Naive B cell (primary cell): ENCODE results near the gene APOA4. TPM values are rescaled to one million over a fixed set of nuclear protein-coding genes. Genes with fewer than 3 reads are reported as not detected.

ENCODE experiments used
- ATAC-seq, 2 donors: fragments of 150-1000 bp; cut with Tn5 transposase; 2 replicates each; pipeline ENCODE4 v1.10.0; 2021; ENCODE audit warnings: low read depth in 2 of 2, mild to moderate bottlenecking in 2 of 2, moderate library complexity in 2 of 2
- DNase-seq: peaks from one replicate; pipeline ENCODE4 v3.0.0; 2022
- H3K27ac Mint-ChIP-seq, 6 donors: one replicate each; pipeline ENCODE4 v1.8.0; 2020 to 2022; ENCODE audit warnings: mild to moderate bottlenecking in 6 of 6, mixed read lengths in 6 of 6, moderate library complexity in 5 of 6, inconsistent platforms in 2 of 6
- H3K27me3 Mint-ChIP-seq, 3 donors: one replicate each; pipeline ENCODE4 v1.8.0; 2021 to 2022; ENCODE audit warnings: mixed read lengths in 3 of 3, mild to moderate bottlenecking in 1 of 3
- H3K36me3 Mint-ChIP-seq, 2 donors: one replicate each; pipeline ENCODE4 v1.8.0; 2020 to 2022; ENCODE audit warnings: mixed read lengths in 2 of 2, inconsistent platforms in 1 of 2, mild to moderate bottlenecking in 1 of 2
- H3K4me1 Mint-ChIP-seq, 3 donors: one replicate each; pipeline ENCODE4 v1.8.0; 2020 to 2022; ENCODE audit warnings: mixed read lengths in 3 of 3, inconsistent platforms in 1 of 3, mild to moderate bottlenecking in 1 of 3, moderate library complexity in 1 of 3
- H3K4me3 Mint-ChIP-seq, 8 donors: one replicate each; pipeline ENCODE4 v1.8.0; 2020 to 2022; ENCODE audit warnings: mild to moderate bottlenecking in 8 of 8, mixed read lengths in 8 of 8, moderate library complexity in 8 of 8, inconsistent platforms in 2 of 8
- H3K9me3 Mint-ChIP-seq, 7 donors: one replicate each; pipeline ENCODE4 v1.8.0; 2020 to 2022; ENCODE audit warnings: mixed read lengths in 7 of 7, mild to moderate bottlenecking in 5 of 7, inconsistent platforms in 2 of 7, moderate library complexity in 1 of 7
- polyA plus RNA-seq, 6 donors: library from polyadenylated mRNA; unstranded; fragments of 300-500 nt; fragmentation: Illumina TruSeq; gene quantifications; one replicate each; pipeline ENCODE4 v1.2.3, GENCODE V29; 2021; ENCODE audit warnings: low read depth in 6 of 6

APOA4 gene
- polyA plus RNA-seq, 6 donors from 2014 or later: not detected

GRCh38 chr11:116787786-116788486, 35.2 kb downstream of the APOA4 start, which contains the start of gene ZPR1:
ZPR1 (minus strand) TSS chr11:116788023; CDS start chr11:116787990, 33 bp downstream.
- Mint-ChIP-seq H3K4me1 (peaks cover 24 to 41% (median 36%) of the 10 kb centered on the region in 3 donors), H3K9me3 (no peaks in the 10 kb centered on the region), H3K27ac (peak within 1 kb of the TSS; percentile 93 to 98 (median 98)), H3K4me3 (peak within 1 kb of the TSS; percentile 77 to 99 (median 98)), H3K36me3 (peaks cover 15 to 19% of the 10 kb centered on the region in 2 donors), H3K27me3 (peaks cover 0 to 9% (median 2%) of the 10 kb centered on the region in 3 donors)
- peak; percentile 92 to 93 for ATAC-seq
- DNase-seq: peak; percentile 82

DNA sequence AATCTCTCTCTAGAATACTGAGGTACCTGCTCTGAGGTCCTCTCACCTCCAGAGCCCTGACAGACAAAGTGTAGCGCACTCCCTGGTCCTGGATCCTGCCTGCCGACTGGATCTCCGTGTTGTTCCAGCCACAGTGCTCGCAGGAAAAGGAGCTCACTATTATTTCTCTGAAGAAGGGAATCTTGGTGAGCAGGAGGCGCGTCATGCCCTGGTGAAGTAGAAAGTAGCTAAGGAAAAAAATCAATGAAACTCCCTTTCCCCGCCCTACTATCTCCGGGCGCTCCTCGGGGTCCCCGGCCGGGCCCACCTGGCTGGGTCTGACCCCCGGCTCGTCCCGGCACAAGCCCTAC, 35.7 kb downstream of the APOA4 start:
- Mint-ChIP-seq H3K4me3 (peak overlapping the region; percentile 77 to 99 (median 96)), H3K27me3 (peaks cover 0 to 9% (median 0%) of the 10 kb centered on the region in 3 donors), H3K4me1 (peaks cover 22 to 41% (median 36%) of the 10 kb centered on the region in 3 donors), H3K27ac (peak overlapping the region; percentile 63 to 98 (median 89)), H3K9me3 (no peaks in the 10 kb centered on the region), H3K36me3 (peaks cover 17 to 19% of the 10 kb centered on the region in 2 donors)
- peak in 1 of 2 donors; percentile 15 for ATAC-seq
- no peak for DNase-seq

GRCh38 chr11:116786966-116787365, 36.1 kb downstream of the APOA4 start:
- peaks cover 0 to 9% (median 0%) of the 10 kb centered on the region in 3 donors for H3K27me3 Mint-ChIP-seq
- H3K4me1 Mint-ChIP-seq: peaks cover 22 to 41% (median 36%) of the 10 kb centered on the region in 3 donors
- peak overlapping the region; percentile 77 to 99 (median 96) for H3K4me3 Mint-ChIP-seq
- DNase-seq (no peak), ATAC-seq (no peak)
- peak overlapping the region; percentile 63 to 98 (median 89) for H3K27ac Mint-ChIP-seq
- H3K9me3 Mint-ChIP-seq: no peaks in the 10 kb centered on the region
- H3K36me3 Mint-ChIP-seq: peaks cover 19 to 21% of the 10 kb centered on the region in 2 donors

DNA sequence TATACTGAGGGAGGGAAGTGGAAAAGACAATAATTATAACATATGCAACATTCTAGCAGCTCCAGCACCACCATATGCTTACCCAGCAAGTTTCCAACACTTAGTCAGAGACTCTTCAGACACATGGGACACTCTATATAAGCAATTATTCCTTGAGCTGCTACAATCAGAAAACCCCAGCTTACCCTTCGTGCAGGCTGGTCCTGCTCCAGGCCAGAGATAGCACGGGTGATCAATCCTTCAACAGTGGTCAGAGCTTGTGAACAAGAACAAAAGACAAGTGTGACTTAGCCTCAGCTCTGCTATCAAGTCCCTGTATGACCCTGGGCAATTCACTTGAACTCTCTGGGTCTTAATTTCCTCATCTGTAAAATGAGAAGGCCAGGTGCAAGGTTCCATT, 36.8 kb downstream of the APOA4 start:
- no peak for ATAC-seq
- peaks cover 21 to 25% of the 10 kb centered on the region in 2 donors for H3K36me3 Mint-ChIP-seq

DNA sequence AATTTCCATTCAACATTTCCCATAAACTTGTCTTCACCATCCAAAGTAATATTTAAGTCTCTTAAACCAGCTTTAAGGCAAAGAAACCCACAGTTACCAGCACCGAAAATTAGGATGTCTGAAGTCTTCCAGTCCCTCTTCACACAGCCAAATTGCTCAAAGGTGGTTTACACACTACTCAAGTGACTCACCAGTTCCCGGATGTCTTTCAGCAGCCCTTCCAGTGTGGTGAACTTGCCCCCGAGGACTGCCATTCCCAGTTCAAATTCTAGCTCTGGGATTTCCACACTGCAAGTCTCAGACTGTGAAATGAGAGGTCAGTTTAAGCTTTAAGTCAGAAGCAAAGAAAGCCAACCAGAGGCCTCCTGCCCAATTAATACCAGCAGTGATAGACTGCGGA, 40.4 kb downstream of the APOA4 start:
- H3K27ac Mint-ChIP-seq: peak overlapping the region in 3 of 6 donors; percentile 16 to 41 (median 22)
- H3K36me3 Mint-ChIP-seq: peaks cover 35 to 40% of the 10 kb centered on the region in 2 donors
- peaks cover 14 to 21% (median 20%) of the 10 kb centered on the region in 3 donors for H3K4me1 Mint-ChIP-seq
- no peak for ATAC-seq
- H3K27me3 Mint-ChIP-seq: no peaks in the 10 kb centered on the region
- H3K9me3 Mint-ChIP-seq: no peaks in the 10 kb centered on the region
- H3K4me3 Mint-ChIP-seq: no peak overlapping the region
- no peak for DNase-seq

More for the DNA sequence above, 36.8 kb downstream of the APOA4 start:
- no peak for DNase-seq
- Mint-ChIP-seq H3K4me3 (peak overlapping the region in 7 of 8 donors; percentile 77 to 99 (median 98)), H3K9me3 (no peaks in the 10 kb centered on the region), H3K4me1 (peaks cover 20 to 38% (median 34%) of the 10 kb centered on the region in 3 donors), H3K27me3 (peaks cover 0 to 9% (median 0%) of the 10 kb centered on the region in 3 donors), H3K27ac (peak overlapping the region in 1 of 6 donors; percentile 70)

- H3K27me3 Mint-ChIP-seq: no peaks in the 10 kb centered on the region
- H3K4me1 Mint-ChIP-seq: peaks cover 5 to 13% (median 9%) of the 10 kb centered on the region in 3 donors
- ATAC-seq (no peak), DNase-seq (no peak)
- peak overlapping the region in 1 of 8 donors; percentile 8 for H3K4me3 Mint-ChIP-seq
- peaks cover 26 to 27% of the 10 kb centered on the region in 2 donors for H3K36me3 Mint-ChIP-seq
- H3K9me3 Mint-ChIP-seq: no peaks in the 10 kb centered on the region
- peak overlapping the region in 1 of 6 donors; percentile 71 for H3K27ac Mint-ChIP-seq
Observed at GRCh38 chr11:116778556-116778955, 44.5 kb downstream of the APOA4 start.

- Mint-ChIP-seq H3K27ac (peak overlapping the region in 3 of 6 donors; percentile 1 to 57 (median 21)), H3K4me1 (peaks cover 15 to 23% (median 17%) of the 10 kb centered on the region in 3 donors), H3K4me3 (no peak overlapping the region), H3K36me3 (peaks cover 20 to 21% of the 10 kb centered on the region in 2 donors), H3K27me3 (no peaks in the 10 kb centered on the region), H3K9me3 (no peaks in the 10 kb centered on the region)
- no peak for ATAC-seq
- DNase-seq: no peak
Observed at GRCh38 chr11:116777056-116777455, 46.0 kb downstream of the APOA4 start.

- Mint-ChIP-seq H3K9me3 (no peaks in the 10 kb centered on the region), H3K27me3 (no peaks in the 10 kb centered on the region), H3K27ac (no peak overlapping the region), H3K4me3 (peak overlapping the region in 1 of 8 donors; percentile 60), H3K4me1 (peaks cover 20 to 26% (median 22%) of the 10 kb centered on the region in 3 donors), H3K36me3 (peaks cover 18 to 21% of the 10 kb centered on the region in 2 donors)
- ATAC-seq (no peak), DNase-seq (no peak)
Observed at GRCh38 chr11:116776522-116776984, 46.6 kb downstream of the APOA4 start.

DNA sequence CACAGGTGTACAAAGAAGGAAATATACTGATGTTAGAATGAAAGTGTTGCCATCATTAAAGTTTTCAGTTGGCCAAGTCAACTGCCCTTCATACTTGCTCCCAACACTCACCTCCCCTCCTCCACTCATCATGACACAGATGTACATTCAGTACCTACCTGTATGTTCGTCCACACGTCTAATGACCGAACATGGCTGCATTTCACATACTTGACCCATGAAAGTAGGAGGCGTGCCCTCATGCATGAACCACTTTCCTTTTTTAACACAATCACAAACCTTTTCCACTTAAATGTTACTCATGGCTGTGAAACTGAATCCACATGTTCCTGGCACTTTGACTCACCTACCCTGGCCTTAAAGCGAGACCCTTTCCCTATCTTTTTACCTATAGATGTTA, 47.1 kb downstream of the APOA4 start:
- Mint-ChIP-seq H3K36me3 (peaks cover 12 to 15% of the 10 kb centered on the region in 2 donors), H3K9me3 (no peaks in the 10 kb centered on the region), H3K4me3 (peak overlapping the region in 1 of 8 donors; percentile 60), H3K4me1 (peaks cover 25 to 26% (median 25%) of the 10 kb centered on the region in 3 donors), H3K27ac (peak overlapping the region in 2 of 6 donors; percentile 78 to 94), H3K27me3 (no peaks in the 10 kb centered on the region)
- DNase-seq (no peak), ATAC-seq (no peak)

GRCh38 chr11:116774661-116775060, 48.4 kb downstream of the APOA4 start:
- ATAC-seq: no peak
- DNase-seq: no peak
- Mint-ChIP-seq H3K27me3 (no peaks in the 10 kb centered on the region), H3K4me1 (peaks cover 26 to 30% (median 28%) of the 10 kb centered on the region in 3 donors), H3K27ac (peak overlapping the region in 5 of 6 donors; percentile 15 to 87 (median 53)), H3K4me3 (peak overlapping the region in 3 of 8 donors; percentile 29 to 75 (median 72)), H3K9me3 (no peaks in the 10 kb centered on the region), H3K36me3 (peaks cover 10 to 11% of the 10 kb centered on the region in 2 donors)

GRCh38 chr11:116773203-116774097, 49.7 kb downstream of the APOA4 start:
- Mint-ChIP-seq H3K4me3 (peak overlapping the region; percentile 94 to 100 (median 99)), H3K27ac (peak overlapping the region; percentile 98 to 100 (median 99)), H3K4me1 (peaks cover 26 to 36% (median 32%) of the 10 kb centered on the region in 3 donors), H3K36me3 (peaks cover 0 to 8% of the 10 kb centered on the region in 2 donors), H3K27me3 (no peaks in the 10 kb centered on the region), H3K9me3 (no peaks in the 10 kb centered on the region)
- ATAC-seq (peak; percentile 4 to 29), DNase-seq (peak; percentile 26)

DNA sequence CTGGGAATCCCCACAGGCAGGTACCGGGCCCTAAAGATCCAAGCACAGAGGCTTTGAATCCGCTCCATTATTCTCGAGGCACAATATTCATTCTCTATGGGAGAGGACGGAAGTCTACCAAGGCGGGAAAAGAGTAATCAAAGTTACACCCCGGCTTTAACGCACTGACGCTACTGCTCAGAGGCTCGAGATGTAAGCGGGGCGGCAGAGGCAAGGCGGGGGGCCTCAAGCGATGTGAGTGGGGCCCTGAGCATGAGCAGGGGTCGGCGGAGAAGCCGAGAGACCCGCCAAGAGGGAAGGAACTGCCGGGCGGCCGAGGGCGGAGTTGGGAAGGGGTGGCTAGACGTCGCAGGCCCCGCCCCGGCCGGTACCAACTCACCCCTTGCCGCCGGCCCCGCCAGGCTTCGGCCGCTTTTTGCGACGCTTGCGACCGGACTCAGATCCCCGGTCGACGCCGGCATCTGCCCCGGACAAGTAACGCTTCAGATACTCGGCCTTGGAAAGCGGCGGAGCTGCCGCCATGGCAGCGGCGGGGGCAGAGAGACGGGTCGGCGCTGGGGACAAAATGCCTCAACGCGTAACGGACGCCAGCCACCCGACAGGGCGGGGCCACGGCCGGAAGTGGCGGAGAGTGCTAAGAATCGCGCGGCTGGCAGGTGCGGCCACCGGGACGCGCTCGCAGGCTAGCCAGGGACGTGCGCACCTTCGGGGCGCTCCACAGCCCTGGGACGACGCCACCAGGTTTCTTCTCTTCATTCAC, 50.5 kb downstream of the APOA4 start, which contains the start of gene BUD13:
TSS of gene BUD13 (minus strand) at position 545 of the 760 bp plus-strand sequence. CDS start at position 522, 23 bp downstream.
- ATAC-seq (peak; percentile 90 to 92), DNase-seq (peak; percentile 95)
- H3K4me1 Mint-ChIP-seq: peaks cover 26 to 36% (median 32%) of the 10 kb centered on the region in 3 donors
- peak within 1 kb of the TSS; percentile 98 to 100 (median 99) for H3K27ac Mint-ChIP-seq
- H3K36me3 Mint-ChIP-seq: peaks cover 0 to 8% of the 10 kb centered on the region in 2 donors
- no peaks in the 10 kb centered on the region for H3K9me3 Mint-ChIP-seq
- H3K27me3 Mint-ChIP-seq: no peaks in the 10 kb centered on the region
- peak within 1 kb of the TSS; percentile 94 to 100 (median 99) for H3K4me3 Mint-ChIP-seq
